OCI-LY1 (cell line): ENCODE data around the gene KIAA1549.

Experiments used
- H2AFZ ChIP-seq: fragments of 200-600 bp; sonication (generic), shearing (Covaris generic); 2 replicates; pipeline ENCODE4 v1.6.0; 2014; ENCODE audit warnings: antibody characterized with exemption, mild to moderate bottlenecking, low read length
- H3F3A ChIP-seq: fragments of 200-600 bp; sonication (generic), shearing (Covaris generic); 2 replicates; pipeline ENCODE4 v1.6.0; 2014; ENCODE audit warnings: mild to moderate bottlenecking, antibody characterized with exemption, low read length, moderate library complexity; ENCODE audit not compliant: insufficient read depth
- H3K27ac ChIP-seq: fragments of 200-600 bp; sonication (generic); 2 replicates; pipeline ENCODE4 v1.5.1; 2014; ENCODE audit warnings: low read length, mixed run types, mild to moderate bottlenecking, low read depth; ENCODE audit not compliant: poor library complexity, severe bottlenecking
- H3K27me3 ChIP-seq: fragments of 200-600 bp; sonication (generic); 2 replicates; pipeline ENCODE4 v1.6.0; 2014; ENCODE audit warnings: antibody characterized with exemption, mild to moderate bottlenecking, low read length, moderate library complexity; ENCODE audit not compliant: insufficient read depth
- H3K36me3 ChIP-seq: fragments of 200-600 bp; sonication (generic); 2 replicates; pipeline ENCODE4 v1.6.1; 2014; ENCODE audit warnings: mild to moderate bottlenecking, antibody characterized with exemption, low read length, moderate library complexity, mixed read lengths; ENCODE audit not compliant: insufficient read depth
- H3K4me1 ChIP-seq: fragments of 200-600 bp; sonication (generic); 2 replicates; pipeline ENCODE4 v1.5.1; 2014; ENCODE audit warnings: mild to moderate bottlenecking, low read length, moderate library complexity; ENCODE audit not compliant: insufficient read depth, severe bottlenecking
- H3K4me2 ChIP-seq: fragments of 200-600 bp; sonication (generic), shearing (Covaris generic); 2 replicates; pipeline ENCODE4 v1.6.1; 2014; ENCODE audit warnings: low read length
- H3K4me3 ChIP-seq: fragments of 200-600 bp; sonication (generic); 2 replicates; pipeline ENCODE4 v1.5.1; 2014; ENCODE audit warnings: low read length, low read depth, mild to moderate bottlenecking, mixed read lengths; ENCODE audit not compliant: poor library complexity, severe bottlenecking
- H3K79me2 ChIP-seq: fragments of 200-600 bp; shearing (Covaris generic); 2 replicates; pipeline ENCODE4 v1.6.1; 2016; ENCODE audit warnings: mixed run types, low read length, mixed read lengths; ENCODE audit not compliant: insufficient read depth
- H3K9ac ChIP-seq: fragments of 200-600 bp; sonication (generic), shearing (Covaris generic); 2 replicates; pipeline ENCODE4 v1.6.1; 2014; ENCODE audit warnings: mild to moderate bottlenecking, low read length, mixed read lengths
- H3K9me2 ChIP-seq: fragments of 200-600 bp; sonication (generic), shearing (Covaris generic); 2 replicates; pipeline ENCODE4 v1.6.1; 2014; ENCODE audit warnings: low read depth, mild to moderate bottlenecking, low read length, mixed read lengths
- H3K9me3 ChIP-seq: fragments of 200-600 bp; shearing (Covaris generic); 2 replicates; pipeline ENCODE4 v1.6.1; 2014; ENCODE audit warnings: low read length, mixed read lengths
- H4K20me1 ChIP-seq: fragments of 200-600 bp; sonication (generic), shearing (Covaris generic); 2 replicates; pipeline ENCODE4 v1.6.0; 2016; ENCODE audit warnings: mild to moderate bottlenecking, low read length; ENCODE audit not compliant: insufficient read depth
- EZH2 ChIP-seq: fragments of 200-600 bp; sonication (generic), shearing (Covaris generic); IDR thresholded peaks from 2 replicates; pipeline ENCODE4 v1.8.0; 2017; ENCODE audit warnings: borderline replicate concordance, mixed run types, mild to moderate bottlenecking, antibody characterized with exemption, low read length, moderate library complexity, mixed read lengths
- TF ChIP-seq, protein P1 (sequence below): fragments of 200-600 bp; sonication (generic), shearing (Covaris generic); IDR thresholded peaks from 2 replicates; pipeline ENCODE4 v1.5.1; 2017; ENCODE audit warnings: mild to moderate bottlenecking, antibody characterized with exemption, low read length, moderate library complexity, mixed read lengths

Gene KIAA1549

GRCh38 chr7:138892006-138892630 is 89.1 kb downstream of the KIAA1549 start:
- no peaks in the 10 kb centered on the region for H3K9me3 ChIP-seq
- H3K79me2 ChIP-seq, result no peaks in the 10 kb centered on the region
- H4K20me1 ChIP-seq, result no peaks in the 10 kb centered on the region
- H3K36me3 ChIP-seq, result no peaks in the 10 kb centered on the region
- H3K9me2 ChIP-seq, result no peaks in the 10 kb centered on the region
- H3K4me3 ChIP-seq, result no peak overlapping the region
- no peak overlapping the region for H2AFZ ChIP-seq
- no peak overlapping the region for H3K9ac ChIP-seq
- H3F3A ChIP-seq, result no peaks in the 10 kb centered on the region
- no peaks in the 10 kb centered on the region for H3K27me3 ChIP-seq
- no peak overlapping the region for H3K4me2 ChIP-seq
- no peaks in the 10 kb centered on the region for H3K4me1 ChIP-seq
- TF ChIP-seq, protein P1, sequence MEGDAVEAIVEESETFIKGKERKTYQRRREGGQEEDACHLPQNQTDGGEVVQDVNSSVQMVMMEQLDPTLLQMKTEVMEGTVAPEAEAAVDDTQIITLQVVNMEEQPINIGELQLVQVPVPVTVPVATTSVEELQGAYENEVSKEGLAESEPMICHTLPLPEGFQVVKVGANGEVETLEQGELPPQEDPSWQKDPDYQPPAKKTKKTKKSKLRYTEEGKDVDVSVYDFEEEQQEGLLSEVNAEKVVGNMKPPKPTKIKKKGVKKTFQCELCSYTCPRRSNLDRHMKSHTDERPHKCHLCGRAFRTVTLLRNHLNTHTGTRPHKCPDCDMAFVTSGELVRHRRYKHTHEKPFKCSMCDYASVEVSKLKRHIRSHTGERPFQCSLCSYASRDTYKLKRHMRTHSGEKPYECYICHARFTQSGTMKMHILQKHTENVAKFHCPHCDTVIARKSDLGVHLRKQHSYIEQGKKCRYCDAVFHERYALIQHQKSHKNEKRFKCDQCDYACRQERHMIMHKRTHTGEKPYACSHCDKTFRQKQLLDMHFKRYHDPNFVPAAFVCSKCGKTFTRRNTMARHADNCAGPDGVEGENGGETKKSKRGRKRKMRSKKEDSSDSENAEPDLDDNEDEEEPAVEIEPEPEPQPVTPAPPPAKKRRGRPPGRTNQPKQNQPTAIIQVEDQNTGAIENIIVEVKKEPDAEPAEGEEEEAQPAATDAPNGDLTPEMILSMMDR, result no peak
- TF ChIP-seq EZH2, result no peak
- no peak overlapping the region for H3K27ac ChIP-seq

DNA sequence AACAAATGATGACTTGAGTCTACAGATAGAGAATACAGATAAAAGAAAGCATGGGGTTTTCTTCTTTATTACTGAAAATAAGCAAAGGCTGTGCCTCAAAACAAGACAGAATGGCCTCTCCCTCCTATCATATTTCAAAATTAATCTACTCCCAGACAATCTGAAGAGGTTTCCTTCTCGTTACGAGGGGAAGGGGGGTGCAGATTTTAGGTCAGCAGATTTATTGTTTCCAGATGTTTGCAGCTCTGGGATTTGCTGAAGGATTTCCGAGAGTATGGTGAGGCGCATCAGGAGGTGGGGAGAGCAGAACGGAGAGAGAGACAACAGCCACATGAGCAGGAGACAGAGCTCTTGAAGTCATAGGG is 89.8 kb downstream of the KIAA1549 start:
- Histone ChIP-seq H3K4me2 (no peak overlapping the region), H3K36me3 (no peaks in the 10 kb centered on the region), H3K27ac (no peak overlapping the region), H3K9me2 (no peaks in the 10 kb centered on the region), H3K4me1 (no peaks in the 10 kb centered on the region), H3K27me3 (no peaks in the 10 kb centered on the region), H3K9me3 (no peaks in the 10 kb centered on the region), H2AFZ (no peak overlapping the region), H3K9ac (no peak overlapping the region), H3K4me3 (no peak overlapping the region), H3K79me2 (no peaks in the 10 kb centered on the region), H4K20me1 (no peaks in the 10 kb centered on the region), H3F3A (no peaks in the 10 kb centered on the region)
- TF ChIP-seq, protein P1, result no peak
- TF ChIP-seq EZH2, result no peak

GRCh38 chr7:138890499-138891445 is 90.4 kb downstream of the KIAA1549 start:
- H3K4me2 ChIP-seq, result no peak overlapping the region
- H3K9ac ChIP-seq, result no peak overlapping the region
- H3K4me1 ChIP-seq, result no peaks in the 10 kb centered on the region
- no peaks in the 10 kb centered on the region for H3K27me3 ChIP-seq
- no peak overlapping the region for H3K4me3 ChIP-seq
- H4K20me1 ChIP-seq, result no peaks in the 10 kb centered on the region
- H3K9me3 ChIP-seq, result no peaks in the 10 kb centered on the region
- H3K27ac ChIP-seq, result no peak overlapping the region
- H3K36me3 ChIP-seq, result no peaks in the 10 kb centered on the region
- H3K9me2 ChIP-seq, result no peaks in the 10 kb centered on the region
- no peaks in the 10 kb centered on the region for H3F3A ChIP-seq
- H2AFZ ChIP-seq, result no peak overlapping the region
- no peaks in the 10 kb centered on the region for H3K79me2 ChIP-seq
- TF ChIP-seq, protein P1, result no peak
- TF ChIP-seq EZH2, result no peak
